Endothelial cell of umbilical vein (primary cell): ENCODE data around the gene PRKG1. TPM values are rescaled to one million over a fixed set of nuclear protein-coding genes. Genes with fewer than 3 reads are reported as not detected.

Experiments used
- BruUV-seq: library from RNA; stranded (reverse); fragments of 400-500 nt; replicated peaks from 2 replicates; lab custom pipeline; 2021; lab: Mats Ljungman, UMichigan
- CTCF ChIA-PET: fragments of 300-600, 350-600 bp; sonication (Branson Sonifier 250); formaldehyde crosslinking; loops from one replicate; lab custom pipeline; 2021; ENCODE audit warnings: antibody characterized with exemption, inconsistent platforms; lab: Charles Lee
- POLR2A ChIA-PET: fragments of 300-600, 350-600 bp; sonication (Branson Sonifier 250); formaldehyde crosslinking; loops from one replicate; lab custom pipeline; 2021; ENCODE audit warnings: antibody characterized with exemption, inconsistent platforms; lab: Charles Lee
- DNase-seq: peaks from one replicate; pipeline ENCODE4 v3.0.0-alpha.2; 2011; ENCODE audit warnings: low read depth, low spot score
- FAIRE-seq: peaks from 2 replicates; lab custom pipeline; 2011; peaks lifted over from hg19 to GRCh38; lab: Jason Lieb, UNC
- H2AFZ ChIP-seq: 2 replicates; pipeline ENCODE4 v1.6.0; 2012; ENCODE audit warnings: low read depth, low read length, control low read depth, inconsistent platforms
- H3K27ac ChIP-seq: 2 replicates; pipeline ENCODE4 v1.5.1; 2011; ENCODE audit warnings: low read depth, mild to moderate bottlenecking, control low read depth, low read length, moderate library complexity; ENCODE audit not compliant: insufficient read depth
- H3K27me3 ChIP-seq, 2 experiments: 2 replicates each; pipeline versions ENCODE4 v1.6.0 to v1.6.1; 2011; ENCODE audit warnings: low read length in 2 of 2, mixed read lengths in 1 of 2; ENCODE audit not compliant: control insufficient read depth in 2 of 2, insufficient read depth in 2 of 2
- H3K36me3 ChIP-seq, 2 experiments: 2 replicates in 1 of 2; 3 replicates in 1 of 2; pipeline ENCODE4 v1.5.1; 2011; ENCODE audit warnings: low read length in 2 of 2, mild to moderate bottlenecking in 1 of 2, moderate library complexity in 1 of 2; ENCODE audit not compliant: control insufficient read depth in 2 of 2, insufficient read depth in 2 of 2; ENCODE audit errors: extremely low read depth in 1 of 2
- H3K4me1 ChIP-seq: 3 replicates; pipeline ENCODE4 v1.5.1; 2011; ENCODE audit warnings: mild to moderate bottlenecking, low read length; ENCODE audit not compliant: control insufficient read depth, insufficient read depth; ENCODE audit errors: extremely low read depth
- H3K4me2 ChIP-seq: 2 replicates; pipeline ENCODE4 v1.6.1; 2011; ENCODE audit warnings: low read length, control low read depth, mixed read lengths; ENCODE audit not compliant: insufficient read depth
- H3K4me3 ChIP-seq, 3 experiments: fragments of 200-600 bp in 1 of 3; sonication (generic), shearing (Covaris generic) in 1 of 3; replicated peaks in 1 of 3; 2 replicates each; pipeline ENCODE4 v1.5.1; 2011 to 2016; ENCODE audit warnings: control low read depth in 3 of 3, low read length in 3 of 3, mild to moderate bottlenecking in 2 of 3, inconsistent platforms in 1 of 3, low read depth in 1 of 3, moderate library complexity in 1 of 3; ENCODE audit not compliant: insufficient read depth in 1 of 3
- H3K79me2 ChIP-seq: 2 replicates; pipeline ENCODE4 v1.6.0; 2012; ENCODE audit warnings: low read length, inconsistent platforms; ENCODE audit not compliant: control insufficient read depth, insufficient read depth
- H3K9ac ChIP-seq: replicated peaks from 2 replicates; pipeline ENCODE3; 2011; ENCODE audit warnings: low read length, control low read depth; ENCODE audit not compliant: insufficient read depth; ENCODE audit errors: extremely low read depth
- H3K9me1 ChIP-seq: replicated peaks from 3 replicates; pipeline ENCODE4 v1.6.0; 2011; ENCODE audit warnings: mild to moderate bottlenecking, low read length; ENCODE audit not compliant: control insufficient read depth, insufficient read depth; ENCODE audit errors: extremely low read depth
- H3K9me3 ChIP-seq: replicated peaks from 2 replicates; pipeline ENCODE4 v1.5.1; 2012; ENCODE audit warnings: low read length, inconsistent platforms; ENCODE audit not compliant: control insufficient read depth, insufficient read depth
- H4K20me1 ChIP-seq: replicated peaks from 2 replicates; pipeline ENCODE3; 2011; ENCODE audit warnings: mild to moderate bottlenecking, low read length; ENCODE audit not compliant: control insufficient read depth, insufficient read depth; ENCODE audit errors: extremely low read depth
- CTCF ChIP-seq, 2 donors: IDR thresholded peaks; 1 replicate in 1 of 2; 2 replicates in 1 of 2; pipeline ENCODE4 v1.5.1; 2011; ENCODE audit warnings: low read length in 2 of 2, mild to moderate bottlenecking in 2 of 2, moderate library complexity in 2 of 2, control low read depth in 1 of 2, inconsistent platforms in 1 of 2, low read depth in 1 of 2; ENCODE audit not compliant: insufficient read depth in 1 of 2; ENCODE audit errors: extremely low read depth in 1 of 2
- EZH2 ChIP-seq: IDR thresholded peaks from 2 replicates; pipeline ENCODE4 v1.6.1; 2012; ENCODE audit warnings: borderline replicate concordance, low read depth, mild to moderate bottlenecking, moderate library complexity, low read length, inconsistent platforms; ENCODE audit not compliant: severe bottlenecking
- FOS ChIP-seq: IDR thresholded peaks from 2 replicates; pipeline ENCODE4 v1.6.1; 2011; ENCODE audit warnings: mild to moderate bottlenecking, low read length, moderate library complexity, borderline replicate concordance; ENCODE audit not compliant: insufficient read depth
- GATA2 ChIP-seq: IDR thresholded peaks from 2 replicates; pipeline ENCODE4 v1.7.0; 2011; ENCODE audit warnings: low read depth, mild to moderate bottlenecking, moderate library complexity, mixed read lengths, low read length; ENCODE audit not compliant: insufficient read length, insufficient read depth
- JUN ChIP-seq: IDR thresholded peaks from 2 replicates; pipeline ENCODE4 v1.6.1; 2011; ENCODE audit warnings: borderline replicate concordance, low read depth; ENCODE audit not compliant: insufficient read length, insufficient read depth
- MYC ChIP-seq: IDR thresholded peaks from one replicate; pipeline ENCODE4 v1.6.1; 2011; ENCODE audit warnings: mild to moderate bottlenecking, low read depth, low read length
- POLR2A ChIP-seq: IDR thresholded peaks from 2 replicates; pipeline ENCODE4 v1.6.1; 2012; ENCODE audit warnings: low read depth, mild to moderate bottlenecking, control low read depth, low read length
- POLR2AphosphoS5 ChIP-seq: IDR thresholded peaks from 2 replicates; pipeline ENCODE4 v1.6.1; 2012; ENCODE audit warnings: low read depth, mild to moderate bottlenecking, control low read depth, low read length, moderate library complexity; ENCODE audit not compliant: insufficient read depth
- dilution Hi-C: fragments of 300-500 bp; cut with MboI; formaldehyde crosslinking; loops from one replicate; pipeline ENCODE4 v1.15.0; 2019; ENCODE audit warnings: low sequenced_read_pairs; ENCODE audit not compliant: extremely low pct_ligation_motif_present
- intact Hi-C: fragments of 100-400 bp; cut with micrococcal nuclease; formaldehyde crosslinking; loops from one replicate; pipeline ENCODE4 v1.10.0; 2022
- polyA plus RNA-seq, 4 experiments: library from polyadenylated mRNA; depleted of rRNA in 3 of 4; stranded (reverse) in 3 of 4; unstranded in 1 of 4; fragments of >200 nt; gene quantifications; 2 replicates each; pipeline versions ENCODE4 v1.2.1 to v1.2.3, GENCODE V29; 2011 to 2012; ENCODE audit warnings: missing spikeins in 1 of 4
- total RNA-seq: library from RNA; stranded (reverse); gene quantifications from 2 replicates; pipeline ENCODE4 v1.2.3, GENCODE V29; 2021
- TF ChIP-seq, protein P1 (sequence below): IDR thresholded peaks from 2 replicates; pipeline ENCODE4 v1.6.1; 2011; ENCODE audit not compliant: insufficient read depth, insufficient read length

PRKG1 gene
- total and polyA plus RNA-seq, 2 donors (not counting 3 experiments of a cell fraction or from before 2014, with no cell fraction given) = 0.01 to 0.18 TPM

DNA sequence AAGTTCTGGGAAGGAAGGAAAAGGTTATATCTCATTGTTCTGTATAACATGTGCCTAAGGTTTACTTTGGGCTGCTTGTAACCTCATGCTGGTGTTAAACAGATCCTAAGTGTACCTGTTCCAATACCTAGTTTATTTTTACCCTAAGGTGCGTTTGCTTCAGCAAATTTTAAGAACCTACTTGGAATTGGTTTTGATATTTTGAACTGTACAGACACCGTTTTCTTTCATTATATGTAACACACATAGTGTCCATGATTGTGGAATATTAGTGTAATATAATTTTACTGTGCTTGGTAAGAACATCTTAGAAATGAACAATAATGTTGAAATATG, 954.2 kb downstream of the PRKG1 start:
- Histone ChIP-seq H3K27ac (no peak overlapping the region), H3K4me1 (peaks cover 11% of the 10 kb centered on the region), H3K4me2 (no peak overlapping the region), H3K9ac (no peak overlapping the region), H3K79me2 (no peaks in the 10 kb centered on the region), H3K4me3 (no peak overlapping the region), H3K36me3 (no peaks in the 10 kb centered on the region), H3K9me3 (no peaks in the 10 kb centered on the region), H4K20me1 (no peaks in the 10 kb centered on the region), H3K27me3 (no peaks in the 10 kb centered on the region), H3K9me1 (no peaks in the 10 kb centered on the region), H2AFZ (no peak overlapping the region)
- BruUV-seq = no TSS peak
- no peak for DNase-seq
- no peak for FAIRE-seq
- POLR2A ChIA-PET = no interaction called here
- CTCF ChIA-PET = no interaction called here
- TF ChIP-seq MYC = no peak
- no peak for TF ChIP-seq POLR2AphosphoS5
- TF ChIP-seq POLR2A = no peak
- no peak for TF ChIP-seq JUN
- no peak for TF ChIP-seq CTCF (IDR thresholded peaks at IDR 0.05; ENCODE audit: extremely low read depth in 1 of 2, insufficient read depth in 1 of 2, low read depth in 1 of 2, low read length in 2 of 2)
- TF ChIP-seq FOS = no peak
- no peak for TF ChIP-seq EZH2
- TF ChIP-seq, protein P1, sequence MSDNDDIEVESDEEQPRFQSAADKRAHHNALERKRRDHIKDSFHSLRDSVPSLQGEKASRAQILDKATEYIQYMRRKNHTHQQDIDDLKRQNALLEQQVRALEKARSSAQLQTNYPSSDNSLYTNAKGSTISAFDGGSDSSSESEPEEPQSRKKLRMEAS = no peak
- TF ChIP-seq GATA2 = no peak
- dilution Hi-C loops = no loop called here
- intact Hi-C loops = no loop called here
